SK-N-SH (cell line): Measurements from ENCODE around the gene SLC7A5. TPM values are rescaled to one million over a fixed set of nuclear protein-coding genes. Genes with fewer than 3 reads are reported as not detected.

Experiments used
- CTCF ChIA-PET: fragments of 300-600, 350-600 bp; formaldehyde crosslinking; extraction: SDS; loops from one replicate; lab custom pipeline; 2021; lab: Yijun Ruan, JAX
- POLR2A ChIA-PET: fragments of 350-600 bp; sonication (Branson Sonifier 250); formaldehyde crosslinking; extraction: SDS; loops from one replicate; lab custom pipeline; 2020; ENCODE audit warnings: antibody characterized with exemption, inconsistent platforms; lab: Yijun Ruan, JAX
- DNase-seq: peaks from one replicate; pipeline ENCODE4 v3.0.0; 2012
- H2AFZ ChIP-seq: fragments of 200-600 bp; sonication (generic); 2 replicates; pipeline ENCODE4 v1.8.1; 2016; ENCODE audit warnings: antibody characterized with exemption, mild to moderate bottlenecking, low read depth
- H3F3A ChIP-seq: fragments of 200-600 bp; sonication (generic); replicated peaks from 2 replicates; pipeline ENCODE3; 2016; ENCODE audit warnings: antibody characterized with exemption, mild to moderate bottlenecking; ENCODE audit not compliant: insufficient read depth
- H3K27ac ChIP-seq, 2 experiments: fragments of 200-500 bp in 1 of 2; fragments of 200-600 bp in 1 of 2; sonication (Bioruptor generic) in 1 of 2; sonication (generic), shearing (Covaris generic) in 1 of 2; 2 replicates each; pipeline versions ENCODE4 v1.5.1 to v1.6.1; 2014 to 2016; ENCODE audit warnings: low read depth in 2 of 2, inconsistent platforms in 1 of 2, low read length in 1 of 2, mild to moderate bottlenecking in 1 of 2, mixed read lengths in 1 of 2
- H3K27me3 ChIP-seq: fragments of 200-600 bp; sonication (generic), shearing (Covaris generic); 2 replicates; pipeline ENCODE4 v1.6.1; 2016; ENCODE audit warnings: mixed run types; ENCODE audit not compliant: insufficient read depth
- H3K36me3 ChIP-seq, 2 experiments: fragments of 200-500 bp in 1 of 2; fragments of 200-600 bp in 1 of 2; sonication (Bioruptor generic) in 1 of 2; sonication (generic) in 1 of 2; replicated peaks in 1 of 2; 2 replicates each; pipeline versions ENCODE3 to v1.5.1; 2014 to 2016; ENCODE audit warnings: low read length in 1 of 2, mild to moderate bottlenecking in 1 of 2; ENCODE audit not compliant: insufficient read depth in 2 of 2, control insufficient read depth in 1 of 2
- H3K4me1 ChIP-seq, 2 experiments: fragments of 200-500 bp in 1 of 2; fragments of 200-600 bp in 1 of 2; sonication (Bioruptor generic) in 1 of 2; sonication (generic), shearing (Covaris generic) in 1 of 2; 2 replicates each; pipeline versions ENCODE4 v1.5.1 to v1.6.1; 2014 to 2016; ENCODE audit warnings: low read depth in 1 of 2, low read length in 1 of 2, mixed run types in 1 of 2; ENCODE audit not compliant: insufficient read depth in 2 of 2, control insufficient read depth in 1 of 2
- H3K4me2 ChIP-seq: fragments of 200-600 bp; sonication (generic), shearing (Covaris generic); 2 replicates; pipeline ENCODE4 v1.6.1; 2017; ENCODE audit warnings: mixed run types
- H3K4me3 ChIP-seq, 2 experiments: fragments of 200-500 bp in 1 of 2; fragments of 200-600 bp in 1 of 2; sonication (Bioruptor generic) in 1 of 2; sonication (generic), shearing (Covaris generic) in 1 of 2; 2 replicates each; pipeline versions ENCODE4 v1.5.1 to v1.8.1; 2014 to 2016; ENCODE audit warnings: low read depth in 2 of 2, inconsistent platforms in 1 of 2, low read length in 1 of 2, mild to moderate bottlenecking in 1 of 2, mixed read lengths in 1 of 2, moderate library complexity in 1 of 2
- H3K79me2 ChIP-seq: fragments of 200-600 bp; sonication (generic); 2 replicates; pipeline ENCODE4 v1.8.1; 2017; ENCODE audit warnings: mild to moderate bottlenecking; ENCODE audit not compliant: insufficient read depth
- H3K9ac ChIP-seq: fragments of 200-600 bp; sonication (generic); 2 replicates; pipeline ENCODE4 v1.6.1; 2017; ENCODE audit warnings: mixed run types
- H3K9me2 ChIP-seq: fragments of 200-600 bp; sonication (generic); 2 replicates; pipeline ENCODE4 v1.6.1; 2017; ENCODE audit warnings: mixed run types
- H3K9me3 ChIP-seq: fragments of 200-600 bp; sonication (generic); 2 replicates; pipeline ENCODE4 v1.6.1; 2017; ENCODE audit warnings: mixed run types, mild to moderate bottlenecking, moderate library complexity
- H4K20me1 ChIP-seq: fragments of 200-600 bp; sonication (generic); 2 replicates; pipeline ENCODE4 v1.6.1; 2017; ENCODE audit warnings: mild to moderate bottlenecking, mixed run types; ENCODE audit not compliant: insufficient read depth
- CHD2 ChIP-seq: fragments of 150-350 bp; IDR thresholded peaks from 2 replicates; pipeline ENCODE4 v1.6.1; 2018; ENCODE audit warnings: low read length; ENCODE audit not compliant: partially characterized antibody
- FOSL2 ChIP-seq: IDR thresholded peaks from 2 replicates; pipeline ENCODE4 v1.4.0; 2012; ENCODE audit warnings: low read depth, mild to moderate bottlenecking, moderate library complexity, borderline replicate concordance
- GABPA ChIP-seq: IDR thresholded peaks from 2 replicates; pipeline ENCODE4 v1.4.0; 2012; ENCODE audit warnings: low read depth, mild to moderate bottlenecking
- JUND ChIP-seq: IDR thresholded peaks from 2 replicates; pipeline ENCODE4 v1.4.0; 2012
- MXI1 ChIP-seq: IDR thresholded peaks from 2 replicates; pipeline ENCODE4 v1.6.1; 2012; ENCODE audit warnings: mild to moderate bottlenecking, low read depth, low read length, improper control_type of control experiment
- NFIC ChIP-seq: IDR thresholded peaks from 2 replicates; pipeline ENCODE4 v1.4.0; 2012; ENCODE audit warnings: borderline replicate concordance
- NRF1 ChIP-seq: IDR thresholded peaks from 2 replicates; pipeline ENCODE4 v1.6.1; 2012; ENCODE audit warnings: low read depth, mild to moderate bottlenecking, low read length
- PBX3 ChIP-seq: IDR thresholded peaks from 2 replicates; pipeline ENCODE4; 2012
- RAD21 ChIP-seq: IDR thresholded peaks from 2 replicates; pipeline ENCODE4 v1.6.1; 2012; ENCODE audit warnings: mild to moderate bottlenecking, low read length
- RCOR1 ChIP-seq: fragments of 150-350 bp; IDR thresholded peaks from 2 replicates; pipeline ENCODE4 v1.6.1; 2017; ENCODE audit warnings: antibody characterized with exemption, low read length
- SIN3A ChIP-seq: IDR thresholded peaks from 2 replicates; pipeline ENCODE4 v1.6.1; 2012; ENCODE audit warnings: low read depth, mild to moderate bottlenecking, low read length, moderate library complexity, borderline replicate concordance
- TAF1 ChIP-seq: IDR thresholded peaks from 2 replicates; pipeline ENCODE4 v1.6.1; 2012; ENCODE audit warnings: low read depth, mild to moderate bottlenecking, low read length, moderate library complexity, borderline replicate concordance
- TCF12 ChIP-seq: IDR thresholded peaks from 2 replicates; pipeline ENCODE4 v1.4.0; 2012
- TEAD4 ChIP-seq: IDR thresholded peaks from 2 replicates; pipeline ENCODE4 v1.4.0; 2012; ENCODE audit warnings: mild to moderate bottlenecking, borderline replicate concordance; ENCODE audit not compliant: insufficient read depth
- USF2 ChIP-seq: fragments of 150-350 bp; IDR thresholded peaks from 2 replicates; pipeline ENCODE4 v1.6.1; 2017; ENCODE audit warnings: antibody characterized with exemption, low read length, low read depth, borderline replicate concordance
- WGBS: methylation state at CpG from one replicate; pipeline ENCODE4 v1.1.6; 2017; ENCODE audit warnings: low lambda C conversion rate; 5-methylcytosine and 5-hydroxymethylcytosine counted together
- polyA plus RNA-seq, 3 experiments: library from polyadenylated mRNA; depleted of rRNA; stranded (reverse); fragments of >200 nt; gene quantifications; 2 replicates each; pipeline ENCODE4 v1.2.3, GENCODE V29; 2012
- TF ChIP-seq, protein P1 (sequence below): IDR thresholded peaks from 2 replicates; pipeline ENCODE4 v1.4.0; 2012; ENCODE audit warnings: low read depth, borderline replicate concordance
- TF ChIP-seq, protein P2 (sequence below): IDR thresholded peaks from 2 replicates; pipeline ENCODE4 v1.4.0; 2012; ENCODE audit warnings: low read depth, borderline replicate concordance
- TF ChIP-seq, protein P3 (sequence below): IDR thresholded peaks from 2 replicates; pipeline ENCODE4 v1.6.1; 2012; ENCODE audit warnings: mild to moderate bottlenecking, low read depth, low read length, moderate library complexity
- TF ChIP-seq, protein P4 (sequence below): IDR thresholded peaks from 2 replicates; pipeline ENCODE4 v1.4.0; 2012; ENCODE audit warnings: low read depth

SLC7A5 gene
- polyA plus RNA-seq, 1 of the 3 experiments (the other 2 are of a cell fraction) = 15.1 TPM

DNA sequence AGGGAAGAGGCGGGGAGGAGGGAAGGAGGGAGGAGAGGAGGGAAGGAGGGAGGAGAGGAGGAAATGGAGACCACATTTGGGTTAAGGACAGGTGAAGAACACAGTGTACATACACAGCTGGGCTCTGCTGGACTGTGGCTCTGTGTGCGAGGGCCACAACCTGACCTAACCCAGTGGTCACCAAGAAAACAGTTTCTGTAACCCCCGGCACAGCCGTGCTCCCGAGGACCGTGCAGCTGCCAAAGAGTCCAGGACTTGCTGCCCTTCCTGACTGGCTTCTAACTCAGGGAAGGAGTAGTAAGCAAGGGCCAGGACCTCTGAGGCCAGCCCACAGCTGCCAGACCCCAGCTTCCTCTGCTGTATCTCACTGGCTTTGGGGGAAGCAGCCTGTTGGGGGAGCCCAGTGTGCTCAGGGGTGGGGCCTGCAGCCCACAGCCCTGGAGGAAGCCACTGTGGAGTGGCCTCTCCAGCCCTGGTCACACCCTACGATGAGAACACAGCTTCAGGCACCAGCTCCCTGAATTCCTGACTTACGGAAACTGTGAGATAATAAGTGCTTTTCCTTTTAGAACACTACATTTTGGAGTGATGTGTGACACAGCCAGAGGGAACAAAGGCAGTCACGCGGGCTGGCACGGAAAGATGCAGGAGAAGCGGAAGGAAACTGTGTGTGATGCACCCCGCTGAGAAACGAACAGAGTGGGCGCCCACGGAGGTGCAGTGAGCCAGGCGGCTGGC is 32.3 kb downstream of the SLC7A5 start:
- POLR2A ChIA-PET = interaction anchor here (1.5 kb wide), 1 partner anchor 16 kb away, joined by 3 read pairs; no protein-coding TSS in a partner anchor
- H3K9me2 ChIP-seq = no peaks in the 10 kb centered on the region
- no peaks in the 10 kb centered on the region for H3F3A ChIP-seq
- no peak overlapping the region for H2AFZ ChIP-seq
- no peak for DNase-seq
- H3K4me3 ChIP-seq = no peak overlapping the region
- H4K20me1 ChIP-seq = peaks cover 6% of the 10 kb centered on the region; the same call in 1 of the 2 replicates
- H3K9me3 ChIP-seq = no peaks in the 10 kb centered on the region
- CTCF ChIA-PET = interaction anchor here (0.9 to 10.0 kb wide), 4 partner anchors 10 to 68 kb away, joined by 3 to 108 read pairs (median 44); no protein-coding TSS in a partner anchor
- no peak overlapping the region; a peak in 1 of 4 replicates for H3K27ac ChIP-seq
- H3K36me3 ChIP-seq = peaks cover 7 to 51% of the 10 kb centered on the region in 2 experiments
- WGBS = 92% methylated on average over 13 of the region's 17 CpGs
- H3K4me2 ChIP-seq = no peak overlapping the region
- peaks cover 7 to 21% of the 10 kb centered on the region in 2 experiments; a peak in 2 of 4 replicates for H3K4me1 ChIP-seq
- TF ChIP-seq, protein P1, sequence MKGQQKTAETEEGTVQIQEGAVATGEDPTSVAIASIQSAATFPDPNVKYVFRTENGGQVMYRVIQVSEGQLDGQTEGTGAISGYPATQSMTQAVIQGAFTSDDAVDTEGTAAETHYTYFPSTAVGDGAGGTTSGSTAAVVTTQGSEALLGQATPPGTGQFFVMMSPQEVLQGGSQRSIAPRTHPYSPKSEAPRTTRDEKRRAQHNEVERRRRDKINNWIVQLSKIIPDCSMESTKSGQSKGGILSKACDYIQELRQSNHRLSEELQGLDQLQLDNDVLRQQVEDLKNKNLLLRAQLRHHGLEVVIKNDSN = no peak
- TF ChIP-seq PBX3 (no peak), JUND (no peak), MXI1 (no peak), RAD21 (no peak), FOSL2 (no peak), RCOR1 (no peak), TEAD4 (no peak), SIN3A (no peak), NRF1 (no peak), TCF12 (no peak), GABPA (no peak), USF2 (no peak), NFIC (no peak), TAF1 (no peak), CHD2 (no peak)
- TF ChIP-seq, protein P2, sequence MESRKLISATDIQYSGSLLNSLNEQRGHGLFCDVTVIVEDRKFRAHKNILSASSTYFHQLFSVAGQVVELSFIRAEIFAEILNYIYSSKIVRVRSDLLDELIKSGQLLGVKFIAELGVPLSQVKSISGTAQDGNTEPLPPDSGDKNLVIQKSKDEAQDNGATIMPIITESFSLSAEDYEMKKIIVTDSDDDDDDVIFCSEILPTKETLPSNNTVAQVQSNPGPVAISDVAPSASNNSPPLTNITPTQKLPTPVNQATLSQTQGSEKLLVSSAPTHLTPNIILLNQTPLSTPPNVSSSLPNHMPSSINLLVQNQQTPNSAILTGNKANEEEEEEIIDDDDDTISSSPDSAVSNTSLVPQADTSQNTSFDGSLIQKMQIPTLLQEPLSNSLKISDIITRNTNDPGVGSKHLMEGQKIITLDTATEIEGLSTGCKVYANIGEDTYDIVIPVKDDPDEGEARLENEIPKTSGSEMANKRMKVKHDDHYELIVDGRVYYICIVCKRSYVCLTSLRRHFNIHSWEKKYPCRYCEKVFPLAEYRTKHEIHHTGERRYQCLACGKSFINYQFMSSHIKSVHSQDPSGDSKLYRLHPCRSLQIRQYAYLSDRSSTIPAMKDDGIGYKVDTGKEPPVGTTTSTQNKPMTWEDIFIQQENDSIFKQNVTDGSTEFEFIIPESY = no peak
- TF ChIP-seq, protein P3, sequence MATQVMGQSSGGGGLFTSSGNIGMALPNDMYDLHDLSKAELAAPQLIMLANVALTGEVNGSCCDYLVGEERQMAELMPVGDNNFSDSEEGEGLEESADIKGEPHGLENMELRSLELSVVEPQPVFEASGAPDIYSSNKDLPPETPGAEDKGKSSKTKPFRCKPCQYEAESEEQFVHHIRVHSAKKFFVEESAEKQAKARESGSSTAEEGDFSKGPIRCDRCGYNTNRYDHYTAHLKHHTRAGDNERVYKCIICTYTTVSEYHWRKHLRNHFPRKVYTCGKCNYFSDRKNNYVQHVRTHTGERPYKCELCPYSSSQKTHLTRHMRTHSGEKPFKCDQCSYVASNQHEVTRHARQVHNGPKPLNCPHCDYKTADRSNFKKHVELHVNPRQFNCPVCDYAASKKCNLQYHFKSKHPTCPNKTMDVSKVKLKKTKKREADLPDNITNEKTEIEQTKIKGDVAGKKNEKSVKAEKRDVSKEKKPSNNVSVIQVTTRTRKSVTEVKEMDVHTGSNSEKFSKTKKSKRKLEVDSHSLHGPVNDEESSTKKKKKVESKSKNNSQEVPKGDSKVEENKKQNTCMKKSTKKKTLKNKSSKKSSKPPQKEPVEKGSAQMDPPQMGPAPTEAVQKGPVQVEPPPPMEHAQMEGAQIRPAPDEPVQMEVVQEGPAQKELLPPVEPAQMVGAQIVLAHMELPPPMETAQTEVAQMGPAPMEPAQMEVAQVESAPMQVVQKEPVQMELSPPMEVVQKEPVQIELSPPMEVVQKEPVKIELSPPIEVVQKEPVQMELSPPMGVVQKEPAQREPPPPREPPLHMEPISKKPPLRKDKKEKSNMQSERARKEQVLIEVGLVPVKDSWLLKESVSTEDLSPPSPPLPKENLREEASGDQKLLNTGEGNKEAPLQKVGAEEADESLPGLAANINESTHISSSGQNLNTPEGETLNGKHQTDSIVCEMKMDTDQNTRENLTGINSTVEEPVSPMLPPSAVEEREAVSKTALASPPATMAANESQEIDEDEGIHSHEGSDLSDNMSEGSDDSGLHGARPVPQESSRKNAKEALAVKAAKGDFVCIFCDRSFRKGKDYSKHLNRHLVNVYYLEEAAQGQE = no peak
- TF ChIP-seq, protein P4, sequence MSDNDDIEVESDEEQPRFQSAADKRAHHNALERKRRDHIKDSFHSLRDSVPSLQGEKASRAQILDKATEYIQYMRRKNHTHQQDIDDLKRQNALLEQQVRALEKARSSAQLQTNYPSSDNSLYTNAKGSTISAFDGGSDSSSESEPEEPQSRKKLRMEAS = no peak
- TF ChIP-seq, all 33 proteins: peak for 0
- Histone ChIP-seq H3K27me3 (no peaks in the 10 kb centered on the region), H3K9ac (no peak overlapping the region), H3K79me2 (no peaks in the 10 kb centered on the region)
